GM23338 (cell line): ENCODE results near the gene CTNNA3. TPM values are rescaled to one million over a fixed set of nuclear protein-coding genes. Genes with fewer than 3 reads are reported as not detected.

ENCODE experiments used
- ATAC-seq: fragments of 200-7000 bp; cut with Tn5 transposase; 3 replicates; pipeline ENCODE4 v1.9.1; 2020
- DNase-seq: peaks from one replicate; pipeline ENCODE4 v3.0.0-alpha.2; 2015; ENCODE audit warnings: low spot score
- H2AFZ ChIP-seq: fragments of 200-600 bp; sonication (generic); 2 replicates; pipeline ENCODE4 v1.8.0; 2016; ENCODE audit warnings: antibody characterized with exemption, mild to moderate bottlenecking, moderate library complexity
- H3F3A ChIP-seq: fragments of 200-600 bp; sonication (generic); replicated peaks from 2 replicates; pipeline ENCODE4 v1.8.0; 2017; ENCODE audit warnings: antibody characterized with exemption, mixed run types, low read depth
- H3K27ac ChIP-seq: fragments of 200-600 bp; sonication (generic); 2 replicates; pipeline ENCODE4 v1.6.1; 2016; ENCODE audit warnings: low read depth
- H3K27me3 ChIP-seq: fragments of 200-600 bp; sonication (generic); 2 replicates; pipeline ENCODE4 v1.8.0; 2016; ENCODE audit warnings: mild to moderate bottlenecking, mixed run types, moderate library complexity; ENCODE audit not compliant: insufficient read depth
- H3K36me3 ChIP-seq: fragments of 200-600 bp; sonication (generic); 2 replicates; pipeline ENCODE4 v1.8.0; 2016; ENCODE audit warnings: mild to moderate bottlenecking; ENCODE audit not compliant: insufficient read depth
- H3K4me1 ChIP-seq: fragments of 200-600 bp; sonication (generic); 2 replicates; pipeline ENCODE4 v1.8.0; 2016; ENCODE audit warnings: mild to moderate bottlenecking, moderate library complexity; ENCODE audit not compliant: insufficient read depth
- H3K4me2 ChIP-seq: fragments of 200-600 bp; sonication (generic); 2 replicates; pipeline ENCODE4 v1.7.1; 2017; ENCODE audit warnings: mixed run types
- H3K4me3 ChIP-seq: fragments of 200-600 bp; sonication (generic); 2 replicates; pipeline ENCODE4 v1.6.1; 2016; ENCODE audit warnings: mixed run types
- H3K79me2 ChIP-seq: fragments of 200-600 bp; sonication (generic); replicated peaks from 2 replicates; pipeline ENCODE4 v1.8.0; 2017; ENCODE audit warnings: mild to moderate bottlenecking; ENCODE audit not compliant: insufficient read depth
- H3K9me2 ChIP-seq: fragments of 200-600 bp; sonication (generic); 2 replicates; pipeline ENCODE4 v1.8.0; 2017; ENCODE audit not compliant: insufficient read depth
- H4K20me1 ChIP-seq: fragments of 200-600 bp; sonication (generic); replicated peaks from 2 replicates; pipeline ENCODE4 v1.8.0; 2017; ENCODE audit warnings: mild to moderate bottlenecking; ENCODE audit not compliant: insufficient read depth
- H3K27ac Mint-ChIP-seq: 2 replicates; pipeline ENCODE4 v1.8.0; 2020; ENCODE audit warnings: inconsistent platforms, mild to moderate bottlenecking, moderate library complexity, mixed read lengths
- H3K27me3 Mint-ChIP-seq: 3 replicates; pipeline ENCODE4 v1.8.0; 2022; ENCODE audit warnings: low read depth, mild to moderate bottlenecking, moderate library complexity, mixed read lengths, inconsistent platforms; ENCODE audit not compliant: insufficient read depth, poor library complexity
- H3K36me3 Mint-ChIP-seq: 3 replicates; pipeline ENCODE4 v1.8.0; 2021; ENCODE audit warnings: low read depth, mild to moderate bottlenecking, inconsistent platforms, moderate library complexity, mixed read lengths
- H3K4me1 Mint-ChIP-seq: 3 replicates; pipeline ENCODE4 v1.8.0; 2020; ENCODE audit warnings: mild to moderate bottlenecking, inconsistent platforms, mixed read lengths
- H3K4me3 Mint-ChIP-seq: 3 replicates; pipeline ENCODE4 v1.8.0; 2021; ENCODE audit warnings: moderate library complexity, mild to moderate bottlenecking, inconsistent platforms, mixed read lengths
- H3K9me3 Mint-ChIP-seq: 3 replicates; pipeline ENCODE4 v1.8.0; 2020; ENCODE audit warnings: moderate library complexity, mild to moderate bottlenecking, inconsistent platforms, mixed read lengths
- CREB1 ChIP-seq: fragments of 250-450 bp; sonication (Bioruptor Pico); IDR thresholded peaks from 2 replicates; pipeline ENCODE4 v1.5.0; 2020; ENCODE audit warnings: low read depth, mild to moderate bottlenecking, moderate library complexity
- CTCF ChIP-seq, 2 experiments: fragments of 200-600 bp in 1 of 2; sonication (generic) in 1 of 2; conservative IDR thresholded peaks; 2 replicates each; pipeline versions ENCODE4 v1.5.1 to v1.6.1; 2016 to 2017; ENCODE audit warnings: antibody characterized with exemption in 2 of 2, low read depth in 2 of 2, mild to moderate bottlenecking in 2 of 2, moderate library complexity in 1 of 2
- ETS1 ChIP-seq: IDR thresholded peaks from 2 replicates; pipeline ENCODE4 v1.6.1; 2016; ENCODE audit warnings: antibody characterized with exemption
- EZH2 ChIP-seq: fragments of 200-600 bp; sonication (generic); IDR thresholded peaks from one replicate; pipeline ENCODE4 v1.8.0; 2017; ENCODE audit warnings: antibody characterized with exemption, mild to moderate bottlenecking, low read depth; ENCODE audit not compliant: unreplicated experiment
- EZH2phosphoT487 ChIP-seq: fragments of 200-600 bp; sonication (generic); IDR thresholded peaks from one replicate; pipeline ENCODE4 v1.8.1; 2018; ENCODE audit warnings: antibody characterized with exemption; ENCODE audit not compliant: unreplicated experiment
- JUNB ChIP-seq: IDR thresholded peaks from one replicate; pipeline ENCODE4 v1.6.1; 2016; ENCODE audit warnings: antibody characterized with exemption; ENCODE audit not compliant: unreplicated experiment
- NANOG ChIP-seq: IDR thresholded peaks from 2 replicates; pipeline ENCODE4 v1.6.1; 2016; ENCODE audit warnings: antibody characterized with exemption, borderline replicate concordance
- POLR2AphosphoS5 ChIP-seq: IDR thresholded peaks from 2 replicates; pipeline ENCODE4 v1.6.1; 2016; ENCODE audit warnings: antibody characterized with exemption, low read depth
- REST ChIP-seq: IDR thresholded peaks from one replicate; pipeline ENCODE4 v1.6.1; 2018; ENCODE audit warnings: antibody characterized with exemption; ENCODE audit not compliant: unreplicated experiment
- STAT1 ChIP-seq: IDR thresholded peaks from one replicate; pipeline ENCODE4 v1.6.1; 2016; ENCODE audit warnings: antibody characterized with exemption; ENCODE audit not compliant: unreplicated experiment
- ZNF114 ChIP-seq: fragments of 250-450 bp; sonication (Bioruptor Pico); IDR thresholded peaks from 2 replicates; pipeline ENCODE4 v1.5.0; 2020; ENCODE audit warnings: mild to moderate bottlenecking, moderate library complexity
- ZNF331 ChIP-seq: fragments of 250-450 bp; sonication (Bioruptor Pico); IDR thresholded peaks from 2 replicates; pipeline ENCODE4 v1.5.0; 2020; ENCODE audit warnings: low read depth, mild to moderate bottlenecking, moderate library complexity
- ZNF462 ChIP-seq: fragments of 250-450 bp; sonication (Bioruptor Pico); IDR thresholded peaks from 2 replicates; pipeline ENCODE4 v1.5.0; 2020; ENCODE audit warnings: mild to moderate bottlenecking, moderate library complexity
- polyA plus RNA-seq: library from polyadenylated mRNA; unstranded; fragments of >200 nt; fragmentation: Nextera tagmentation; extraction: Ambion mirVana; gene quantifications from 2 replicates; pipeline ENCODE4 v1.2.1, GENCODE V29; 2016
- total RNA-seq: library from RNA; depleted of rRNA; stranded (reverse); fragments of >200 nt; shearing (Covaris generic); gene quantifications from 2 replicates; pipeline ENCODE4 v1.2.3, GENCODE V29; 2014

CTNNA3 gene
- total and polyA plus RNA-seq, 2 experiments from 2014 or later, result 0.71 to 3.3 TPM

GRCh38 chr10:67222934-67223333 is 473.1 kb downstream of the CTNNA3 start:
- Mint-ChIP-seq H3K9me3 (peaks cover 4% of the 10 kb centered on the region; the same call in 1 of the 3 replicates), H3K36me3 (peaks cover 2% of the 10 kb centered on the region; the same call in 1 of the 3 replicates), H3K27me3 (no peaks in the 10 kb centered on the region), H3K4me3 (no peak overlapping the region), H3K27ac (no peak overlapping the region), H3K4me1 (no peaks in the 10 kb centered on the region)
- H4K20me1 ChIP-seq, result no peaks in the 10 kb centered on the region
- no peak overlapping the region for H2AFZ ChIP-seq
- no peaks in the 10 kb centered on the region for H3K36me3 ChIP-seq
- TF ChIP-seq EZH2, result no peak
- TF ChIP-seq CTCF (conservative IDR thresholded peaks at IDR 0.05; ENCODE audit: low read depth in 2 of 2), result no peak
- no peak for TF ChIP-seq STAT1
- no peak for TF ChIP-seq NANOG
- no peak for TF ChIP-seq REST
- no peak for TF ChIP-seq ZNF114 (CRISPR knock-in tag)
- TF ChIP-seq ETS1, result no peak
- no peak for TF ChIP-seq JUNB
- no peak for TF ChIP-seq ZNF462
- no peak for TF ChIP-seq ZNF331 (CRISPR knock-in tag)
- TF ChIP-seq EZH2phosphoT487, result no peak
- no peak for TF ChIP-seq POLR2AphosphoS5
- no peak for TF ChIP-seq CREB1 (CRISPR knock-in tag)
- no peak overlapping the region for H3K4me2 ChIP-seq
- ATAC-seq (no peak), DNase-seq (no peak)
- no peaks in the 10 kb centered on the region for H3K79me2 ChIP-seq
- H3K4me3 ChIP-seq, result no peak overlapping the region
- H3K9me2 ChIP-seq, result no peaks in the 10 kb centered on the region
- H3K27me3 ChIP-seq, result no peaks in the 10 kb centered on the region
- no peaks in the 10 kb centered on the region for H3F3A ChIP-seq
- H3K27ac ChIP-seq, result no peak overlapping the region
- H3K4me1 ChIP-seq, result no peaks in the 10 kb centered on the region
